NK-92 (cell line): ENCODE measurements around the gene SORCS2.

Experiments
- DNase-seq: peaks from one replicate; lab custom pipeline; 2025; ENCODE audit not compliant: unreplicated experiment; lab: John Stamatoyannopoulos, UW

SORCS2 gene

GRCh38 chr4:7384929-7385890, 192.9 kb downstream of the SORCS2 start:
- DNase-seq, result no peak

GRCh38 chr4:7387925-7388324, 195.6 kb downstream of the SORCS2 start:
- DNase-seq, result no peak

- no peak for DNase-seq
Measured at GRCh38 chr4:7388627-7389026, 196.3 kb downstream of the SORCS2 start.

GRCh38 chr4:7389101-7389701, 196.9 kb downstream of the SORCS2 start:
- DNase-seq, result no peak

GRCh38 chr4:7389719-7390118, 197.4 kb downstream of the SORCS2 start:
- DNase-seq, result no peak

DNA sequence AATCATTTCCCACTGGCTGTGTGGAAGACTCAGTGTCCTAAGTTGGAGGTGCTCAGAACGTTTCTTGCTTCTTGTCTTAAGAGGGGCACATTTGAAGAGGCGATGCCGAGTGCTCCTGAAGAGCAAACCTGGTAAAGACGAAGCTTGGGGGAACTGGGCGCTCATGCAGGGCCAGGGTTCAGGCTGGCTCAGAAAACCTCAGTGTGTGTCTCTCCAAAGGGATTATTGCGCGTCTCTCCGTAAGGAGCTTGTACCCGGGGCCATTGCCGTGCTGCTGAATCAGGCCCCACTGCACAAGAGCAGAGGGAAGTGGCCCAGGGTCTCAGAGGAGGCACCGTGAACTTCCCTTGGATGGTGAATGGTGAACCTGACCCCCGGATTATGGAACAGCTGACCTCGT, 198.0 kb downstream of the SORCS2 start:
- DNase-seq, result no peak

GRCh38 chr4:7390906-7391636, 198.7 kb downstream of the SORCS2 start:
- DNase-seq, result no peak

DNA sequence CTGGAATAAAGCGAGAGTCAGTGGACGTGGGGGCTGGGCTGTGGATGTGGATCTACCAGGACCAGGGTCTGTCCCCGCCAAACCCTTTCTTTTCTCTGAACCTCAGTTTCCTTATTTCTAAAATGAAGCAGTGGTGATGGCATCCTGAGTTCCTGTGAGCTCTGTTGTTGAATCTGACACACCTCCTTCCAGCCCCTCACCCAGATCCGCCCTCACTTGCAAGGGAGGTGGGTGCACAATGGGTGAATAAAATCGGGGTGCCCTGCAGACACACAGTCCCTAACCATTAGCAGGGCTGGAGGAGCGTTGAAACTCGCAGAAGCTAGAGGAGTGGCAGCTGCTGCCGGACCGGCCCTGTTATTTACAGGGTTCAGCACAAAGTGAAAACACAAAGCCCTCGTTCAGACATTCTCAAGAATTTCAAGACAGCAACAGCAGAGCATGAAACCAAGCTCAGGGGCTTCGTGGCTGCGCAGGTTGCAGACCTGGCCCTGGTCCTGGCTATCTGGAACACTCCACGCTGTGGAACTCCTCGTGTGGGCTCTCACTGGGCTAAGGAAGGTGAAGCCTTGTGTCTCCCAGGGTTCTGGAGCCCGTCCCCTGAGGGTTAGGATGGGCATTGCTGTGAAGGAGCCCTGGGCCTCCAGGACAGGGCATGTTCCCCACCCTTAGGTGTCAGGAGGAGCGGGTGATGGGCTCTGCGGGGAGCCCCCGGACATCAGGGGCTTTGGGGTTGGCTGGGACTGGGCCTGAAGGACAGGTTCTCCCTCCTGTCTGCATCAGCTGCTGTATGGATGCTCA, 199.5 kb downstream of the SORCS2 start:
- DNase-seq, result no peak

GRCh38 chr4:7392438-7393421, 200.4 kb downstream of the SORCS2 start:
- DNase-seq, result no peak

- no peak for DNase-seq
Measured at GRCh38 chr4:7393601-7394575, 201.6 kb downstream of the SORCS2 start.

DNA sequence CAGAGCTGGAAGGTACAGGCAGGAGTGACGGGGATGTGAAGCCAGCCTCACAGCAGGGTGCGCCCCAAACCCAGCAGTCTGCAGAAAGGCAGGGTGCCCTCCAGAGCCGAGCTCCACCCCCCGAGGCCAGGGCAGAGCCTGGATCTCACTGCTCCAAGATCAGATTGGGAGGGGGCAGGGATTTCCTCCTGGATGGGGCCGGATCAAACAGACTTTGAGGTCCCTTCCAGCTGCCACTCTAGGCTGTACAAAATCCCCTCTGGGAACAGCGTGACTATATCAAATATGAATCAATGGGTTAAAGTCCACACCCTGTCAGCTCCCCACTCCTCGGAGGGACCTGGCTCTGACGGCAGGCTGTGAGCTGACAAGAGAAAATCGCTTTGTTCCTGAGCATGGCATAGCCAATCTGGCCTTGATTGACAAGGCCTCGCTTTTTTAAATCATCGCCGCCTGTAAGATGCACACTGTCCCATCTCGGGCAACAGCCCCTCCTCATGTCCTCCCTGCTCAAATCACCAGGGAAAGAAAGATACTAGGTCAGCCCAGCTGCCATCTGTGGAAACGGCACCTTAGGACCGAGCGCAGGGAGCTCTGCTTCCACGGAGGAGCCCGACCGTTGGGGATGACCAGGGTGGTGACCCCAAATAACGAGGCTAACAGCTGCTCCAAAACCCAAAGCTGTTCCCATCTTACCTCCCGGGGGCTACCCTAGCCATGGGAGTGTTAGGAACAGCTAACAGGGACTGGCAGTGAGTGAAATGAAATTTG, 202.5 kb downstream of the SORCS2 start:
- no peak for DNase-seq

DNA sequence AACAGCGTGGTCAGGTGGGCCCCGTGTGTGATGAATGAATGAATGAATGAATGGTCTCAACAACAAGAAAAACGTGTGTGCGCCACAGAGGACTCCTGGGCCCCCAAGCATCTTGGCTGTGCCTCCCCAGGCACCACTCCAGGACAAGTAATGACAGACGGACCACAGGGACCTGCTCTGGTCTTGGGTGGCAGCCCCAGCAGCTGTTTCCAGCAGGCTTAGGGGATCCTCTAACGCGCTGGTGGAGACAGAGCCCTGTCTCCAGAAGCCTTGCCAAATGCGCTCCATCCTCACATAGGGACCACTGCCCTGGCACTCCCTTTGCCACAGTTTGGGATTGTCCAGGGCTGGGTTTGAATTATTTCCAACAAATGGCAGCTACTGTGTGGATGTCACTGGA, 203.3 kb downstream of the SORCS2 start:
- no peak for DNase-seq

GRCh38 chr4:7396186-7396910, 204.0 kb downstream of the SORCS2 start:
- DNase-seq, result no peak

GRCh38 chr4:7397206-7398103, 205.1 kb downstream of the SORCS2 start:
- no peak for DNase-seq

DNA sequence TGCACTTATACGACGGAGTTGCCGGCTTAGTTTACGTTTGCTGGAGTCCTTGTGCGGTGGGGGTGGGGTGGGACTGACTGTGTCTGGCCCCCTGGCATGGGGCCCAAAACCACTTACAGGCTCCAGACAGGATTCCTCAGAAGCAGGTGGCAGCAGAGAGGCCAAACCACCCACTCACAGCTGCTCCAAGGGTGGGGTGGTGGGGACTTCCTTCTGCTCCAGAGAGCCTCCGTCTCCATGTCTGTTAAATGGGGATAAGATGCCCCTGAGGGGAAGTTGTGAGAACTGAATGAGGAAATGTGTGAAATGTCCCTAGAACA, 205.7 kb downstream of the SORCS2 start:
- DNase-seq, result no peak

DNA sequence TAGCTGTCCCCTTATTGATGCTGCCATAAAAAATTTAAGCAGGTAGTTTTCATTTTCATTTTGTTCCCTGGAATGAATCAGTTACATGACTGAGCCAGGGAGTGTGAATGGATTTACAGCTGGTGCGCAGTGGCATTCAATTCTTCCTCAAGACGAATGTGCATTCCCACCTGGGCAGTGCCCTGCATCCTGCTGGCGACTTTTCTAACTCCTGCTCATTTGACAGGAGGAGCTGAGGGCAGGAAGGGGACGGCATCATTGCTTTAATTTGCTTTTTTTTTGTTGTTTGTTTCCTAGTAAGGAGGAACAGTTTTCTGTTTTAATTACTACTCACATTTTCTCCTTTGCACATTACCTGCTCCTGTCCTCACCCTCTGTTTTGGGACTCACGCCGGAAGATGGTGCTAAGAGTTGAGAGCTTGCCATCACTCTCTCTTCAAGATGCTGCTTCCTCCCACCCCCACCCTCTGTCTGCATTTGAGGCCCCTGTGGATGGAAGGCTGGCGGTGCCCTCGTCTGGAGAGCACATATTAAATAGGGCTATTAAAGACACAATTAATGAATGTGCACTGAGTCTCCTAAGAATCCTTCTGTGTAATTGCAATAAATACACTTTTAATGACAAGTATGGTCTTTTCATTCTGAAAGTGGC, 206.6 kb downstream of the SORCS2 start:
- no peak for DNase-seq
